Measurements from ENCODE around the gene LUC7L2.

GRCh38 chr7:139389091-139389490 lies 29.4 kb downstream of the LUC7L2 start:
- TF ChIP-seq, protein P1, sequence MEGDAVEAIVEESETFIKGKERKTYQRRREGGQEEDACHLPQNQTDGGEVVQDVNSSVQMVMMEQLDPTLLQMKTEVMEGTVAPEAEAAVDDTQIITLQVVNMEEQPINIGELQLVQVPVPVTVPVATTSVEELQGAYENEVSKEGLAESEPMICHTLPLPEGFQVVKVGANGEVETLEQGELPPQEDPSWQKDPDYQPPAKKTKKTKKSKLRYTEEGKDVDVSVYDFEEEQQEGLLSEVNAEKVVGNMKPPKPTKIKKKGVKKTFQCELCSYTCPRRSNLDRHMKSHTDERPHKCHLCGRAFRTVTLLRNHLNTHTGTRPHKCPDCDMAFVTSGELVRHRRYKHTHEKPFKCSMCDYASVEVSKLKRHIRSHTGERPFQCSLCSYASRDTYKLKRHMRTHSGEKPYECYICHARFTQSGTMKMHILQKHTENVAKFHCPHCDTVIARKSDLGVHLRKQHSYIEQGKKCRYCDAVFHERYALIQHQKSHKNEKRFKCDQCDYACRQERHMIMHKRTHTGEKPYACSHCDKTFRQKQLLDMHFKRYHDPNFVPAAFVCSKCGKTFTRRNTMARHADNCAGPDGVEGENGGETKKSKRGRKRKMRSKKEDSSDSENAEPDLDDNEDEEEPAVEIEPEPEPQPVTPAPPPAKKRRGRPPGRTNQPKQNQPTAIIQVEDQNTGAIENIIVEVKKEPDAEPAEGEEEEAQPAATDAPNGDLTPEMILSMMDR (IDR thresholded peaks at IDR 0.05) = no peak
- TF ChIP-seq POLR2AphosphoS5 (IDR thresholded peaks at IDR 0.05) (no peak), POLR2A (IDR thresholded peaks at IDR 0.05) (no peak)
